Thyroid gland (tissue), 4 donors: ENCODE results near the gene EOLA2.

Experiments used
- CTCF ChIP-seq, 6 experiments: fragments of 200-600 bp in 3 of 6; fragments of 450-650 bp in 3 of 6; sonication (generic) in 3 of 6; IDR thresholded peaks; one replicate each; pipeline ENCODE4 v1.5.1; 2016 to 2019; ENCODE audit warnings: antibody characterized with exemption in 6 of 6, mild to moderate bottlenecking in 2 of 6, inconsistent platforms in 1 of 6, moderate library complexity in 1 of 6
- POLR2A ChIP-seq, 2 donors: fragments of 450-650 bp; IDR thresholded peaks; one replicate each; pipeline ENCODE4 v1.6.1; 2017; ENCODE audit warnings: antibody characterized with exemption in 2 of 2, mild to moderate bottlenecking in 2 of 2, moderate library complexity in 1 of 2

GRCh38 chrX:149909324-149910177 lies 28.7 kb downstream of the EOLA2 start:
- TF ChIP-seq CTCF (IDR thresholded peaks at IDR 0.05): no peak
- TF ChIP-seq POLR2A (IDR thresholded peaks at IDR 0.05): no peak
